ENCODE results near the gene DCLK1. TPM values are rescaled to one million over a fixed set of nuclear protein-coding genes. Genes with fewer than 3 reads are reported as not detected.

Gene DCLK1
- total RNA-seq, result 210 and 261 TPM in 2 replicates
- 56.6 TPM for polyA plus RNA-seq (2012)

GRCh38 chr13:36131222-36131930 is at the start of gene DCLK1:
Gene DCLK1, minus strand, starts transcription at chr13:36131382.
- DNase-seq (ENCODE audit: low read depth), result peak; percentile 86

- no peak for DNase-seq (ENCODE audit: low read depth)
Observed at GRCh38 chr13:36175621-36176020, 44.4 kb upstream of the DCLK1 start.

GRCh38 chr13:36174923-36175322 is 43.7 kb upstream of the DCLK1 start:
- DNase-seq (ENCODE audit: low read depth), result no peak

- no peak for DNase-seq (ENCODE audit: low read depth)
Observed at GRCh38 chr13:36173571-36174322, 42.6 kb upstream of the DCLK1 start.

- no peak for DNase-seq (ENCODE audit: low read depth)
Observed at GRCh38 chr13:36166046-36166445, 34.9 kb upstream of the DCLK1 start.

- peak; percentile 83 for DNase-seq (ENCODE audit: low read depth)
Observed at GRCh38 chr13:36163809-36164308, 32.7 kb upstream of the DCLK1 start.

- DNase-seq (ENCODE audit: low read depth), result no peak
Observed at GRCh38 chr13:36163286-36163685, 32.1 kb upstream of the DCLK1 start.

- DNase-seq (ENCODE audit: low read depth), result no peak
Observed at GRCh38 chr13:36160297-36160696, 29.1 kb upstream of the DCLK1 start.

- DNase-seq (ENCODE audit: low read depth), result peak; percentile 48
Observed at GRCh38 chr13:36158611-36159010, 27.4 kb upstream of the DCLK1 start.

GRCh38 chr13:36157480-36157879 is 26.3 kb upstream of the DCLK1 start:
- DNase-seq (ENCODE audit: low read depth), result peak; percentile 77

- peak; percentile 97 for DNase-seq (ENCODE audit: low read depth)
Observed at GRCh38 chr13:36154567-36155291, 23.5 kb upstream of the DCLK1 start.

GRCh38 chr13:36151591-36151990 is 20.4 kb upstream of the DCLK1 start:
- DNase-seq (ENCODE audit: low read depth), result peak; percentile 80

GRCh38 chr13:36148446-36148845 is 17.3 kb upstream of the DCLK1 start:
- peak; percentile 69 for DNase-seq (ENCODE audit: low read depth)

- no peak for DNase-seq (ENCODE audit: low read depth)
Observed at GRCh38 chr13:36147330-36147729, 16.1 kb upstream of the DCLK1 start.

- no peak for DNase-seq (ENCODE audit: low read depth)
Observed at GRCh38 chr13:36146511-36147269, 15.5 kb upstream of the DCLK1 start.

- no peak for DNase-seq (ENCODE audit: low read depth)
Observed at GRCh38 chr13:36143738-36144137, 12.6 kb upstream of the DCLK1 start.

GRCh38 chr13:36142735-36143134 is 11.6 kb upstream of the DCLK1 start:
- no peak for DNase-seq (ENCODE audit: low read depth)

GRCh38 chr13:36135876-36136275 is 4.7 kb upstream of the DCLK1 start:
- no peak for DNase-seq (ENCODE audit: low read depth)

GRCh38 chr13:36134632-36135031 is 3.5 kb upstream of the DCLK1 start:
- DNase-seq (ENCODE audit: low read depth), result no peak

- DNase-seq (ENCODE audit: low read depth), result peak; percentile 8
Observed at GRCh38 chr13:36133950-36134626, 2.9 kb upstream of the DCLK1 start.
